Cardiac muscle cell (in vitro differentiated cells and primary cell): ENCODE data around the gene OR11H7. TPM values are rescaled to one million over a fixed set of nuclear protein-coding genes. Genes with fewer than 3 reads are reported as not detected.
"Not testable (repeated sequence)": the region's sequence is repeated elsewhere in the genome, so short reads cannot be mapped to it uniquely, and the experiment has no call there.

Source experiments
- DNase-seq, 2 donors: peaks; one replicate each; pipeline versions ENCODE4 v3.0.0 to v3.0.0-alpha.2; 2010 to 2017; ENCODE audit warnings: low read depth in 1 of 2, low spot score in 1 of 2
- H3K27ac ChIP-seq: fragments of 200-600 bp; sonication (generic); 2 replicates; pipeline ENCODE4 v1.5.1; 2016
- H3K27me3 ChIP-seq: fragments of 200-600 bp; sonication (generic); 2 replicates; pipeline ENCODE4 v1.6.0; 2016; ENCODE audit warnings: control low read depth
- H3K36me3 ChIP-seq: fragments of 200-600 bp; sonication (generic); 2 replicates; pipeline ENCODE4 v1.5.1; 2016; ENCODE audit warnings: control low read depth
- H3K4me1 ChIP-seq: fragments of 200-600 bp; sonication (generic); 2 replicates; pipeline ENCODE4 v1.8.1; 2017; ENCODE audit warnings: low read depth, mild to moderate bottlenecking, mixed run types
- H3K4me3 ChIP-seq: fragments of 200-600 bp; sonication (generic); 2 replicates; pipeline ENCODE4 v1.5.1; 2016; ENCODE audit warnings: mild to moderate bottlenecking
- H3K9me3 ChIP-seq: fragments of 200-600 bp; sonication (generic); 2 replicates; pipeline ENCODE4 v1.5.1; 2017; ENCODE audit warnings: low read depth, mild to moderate bottlenecking, control low read depth
- polyA plus RNA-seq: library from polyadenylated mRNA; unstranded; fragments of >200 nt; fragmentation: Nextera tagmentation; extraction: Ambion mirVana; gene quantifications from 2 replicates; pipeline ENCODE4 v1.2.1, GENCODE V29; 2016
- total RNA-seq: library from RNA; depleted of rRNA; stranded (reverse); fragments of >200 nt; gene quantifications from 2 replicates; pipeline ENCODE4 v1.2.3, GENCODE V29; 2016
- TF ChIP-seq, protein P1 (sequence below): IDR thresholded peaks from 2 replicates; pipeline ENCODE4 v1.5.1; 2012; ENCODE audit warnings: low read depth, mild to moderate bottlenecking, low read length

The OR11H7 gene
- total and polyA plus RNA-seq, 2 experiments from 2014 or later: not detected

DNA sequence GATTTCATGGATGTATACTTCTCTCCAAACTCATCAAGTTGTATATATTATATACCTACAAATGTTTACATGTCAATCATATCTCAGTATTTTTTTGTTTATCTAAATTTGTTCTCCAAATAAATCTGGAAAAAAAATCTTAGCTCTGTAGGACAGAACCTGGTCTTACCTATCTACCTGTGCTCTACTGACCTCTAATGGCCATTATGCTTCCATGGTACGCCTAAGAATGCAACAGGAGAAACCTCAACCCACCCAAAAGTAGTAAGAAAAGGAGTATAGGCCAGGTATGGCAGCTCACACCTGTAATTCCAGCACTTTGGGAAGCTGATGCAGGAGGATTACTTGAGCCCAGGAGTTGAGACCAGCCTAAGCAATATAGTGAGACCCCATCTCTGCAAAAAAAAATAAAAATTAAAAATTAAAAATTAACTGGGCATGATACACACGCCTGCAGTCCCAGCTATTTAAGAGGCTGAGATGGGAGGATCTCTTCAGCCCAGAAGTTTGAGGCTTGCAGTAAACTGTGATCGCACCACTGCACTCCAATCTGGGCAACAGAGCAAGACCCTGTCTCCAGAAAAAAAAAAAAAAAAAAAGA is 19.0 kb downstream of the OR11H7 start:
- no peak for DNase-seq
- peaks cover 3% of the 10 kb centered on the region for H3K9me3 ChIP-seq

DNA sequence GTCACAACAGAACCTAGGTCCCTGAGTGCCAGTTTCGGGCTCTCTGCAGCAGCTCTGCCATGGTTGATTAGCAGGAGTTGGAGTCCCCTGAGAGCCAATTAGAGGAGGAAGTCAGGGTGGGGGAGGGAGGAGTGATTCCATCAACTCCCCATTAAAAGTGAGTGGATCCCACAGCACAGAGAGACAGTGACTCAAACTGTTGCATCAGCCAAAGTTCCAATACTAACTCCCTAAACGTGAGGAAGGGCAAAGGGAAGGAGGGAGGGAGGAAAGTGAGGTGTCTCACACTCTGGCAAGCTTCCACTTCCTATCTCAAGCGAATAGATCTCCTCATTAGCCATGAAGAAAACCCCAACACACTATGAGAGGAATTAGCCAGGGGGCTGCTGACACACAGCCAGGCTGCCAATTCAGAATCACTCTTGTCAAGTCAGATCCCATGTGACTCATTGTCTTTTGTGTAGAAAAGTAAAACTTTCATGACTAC is 33.9 kb downstream of the OR11H7 start:
- TF ChIP-seq, protein P1, sequence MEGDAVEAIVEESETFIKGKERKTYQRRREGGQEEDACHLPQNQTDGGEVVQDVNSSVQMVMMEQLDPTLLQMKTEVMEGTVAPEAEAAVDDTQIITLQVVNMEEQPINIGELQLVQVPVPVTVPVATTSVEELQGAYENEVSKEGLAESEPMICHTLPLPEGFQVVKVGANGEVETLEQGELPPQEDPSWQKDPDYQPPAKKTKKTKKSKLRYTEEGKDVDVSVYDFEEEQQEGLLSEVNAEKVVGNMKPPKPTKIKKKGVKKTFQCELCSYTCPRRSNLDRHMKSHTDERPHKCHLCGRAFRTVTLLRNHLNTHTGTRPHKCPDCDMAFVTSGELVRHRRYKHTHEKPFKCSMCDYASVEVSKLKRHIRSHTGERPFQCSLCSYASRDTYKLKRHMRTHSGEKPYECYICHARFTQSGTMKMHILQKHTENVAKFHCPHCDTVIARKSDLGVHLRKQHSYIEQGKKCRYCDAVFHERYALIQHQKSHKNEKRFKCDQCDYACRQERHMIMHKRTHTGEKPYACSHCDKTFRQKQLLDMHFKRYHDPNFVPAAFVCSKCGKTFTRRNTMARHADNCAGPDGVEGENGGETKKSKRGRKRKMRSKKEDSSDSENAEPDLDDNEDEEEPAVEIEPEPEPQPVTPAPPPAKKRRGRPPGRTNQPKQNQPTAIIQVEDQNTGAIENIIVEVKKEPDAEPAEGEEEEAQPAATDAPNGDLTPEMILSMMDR: no peak
- H3K4me1 ChIP-seq: no peaks in the 10 kb centered on the region
- H3K36me3 ChIP-seq: no peaks in the 10 kb centered on the region
- H3K27me3 ChIP-seq: no peaks in the 10 kb centered on the region
- no peaks in the 10 kb centered on the region for H3K9me3 ChIP-seq
- H3K27ac ChIP-seq: no peak overlapping the region
- H3K4me3 ChIP-seq: no peak overlapping the region
- DNase-seq: peak in 1 of 2 donors; percentile 57

More for the DNA sequence above, 19.0 kb downstream of the OR11H7 start:
- no peak overlapping the region for H3K27ac ChIP-seq
- no peak overlapping the region for H3K4me3 ChIP-seq
- no peaks in the 10 kb centered on the region for H3K36me3 ChIP-seq
- no peaks in the 10 kb centered on the region for H3K4me1 ChIP-seq
- H3K27me3 ChIP-seq: no peaks in the 10 kb centered on the region
- TF ChIP-seq, protein P1: no peak

DNA sequence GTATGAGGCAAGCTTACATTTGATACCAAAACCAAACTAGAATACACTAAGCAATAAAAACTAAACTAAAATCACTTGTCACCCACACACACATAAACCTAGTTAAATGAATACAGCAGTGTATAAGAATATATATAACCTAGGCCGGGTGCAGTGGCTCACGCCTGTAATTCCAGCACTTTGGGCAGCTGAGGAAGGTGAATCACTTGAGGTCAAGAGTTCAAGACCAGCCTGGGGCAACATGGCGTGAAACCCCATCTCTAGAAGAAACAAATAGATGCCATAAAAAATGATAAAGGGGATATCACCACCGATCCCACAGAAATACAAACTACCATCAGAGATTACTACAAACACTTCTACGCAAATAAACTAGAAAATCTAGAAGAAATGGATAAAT is 35.6 kb downstream of the OR11H7 start:
- not testable (repeated sequence) for H3K36me3 ChIP-seq, H3K4me1 ChIP-seq, DNase-seq, H3K4me3 ChIP-seq, H3K27me3 ChIP-seq, H3K27ac ChIP-seq, H3K9me3 ChIP-seq

- no peaks in the 10 kb centered on the region for H3K36me3 ChIP-seq
- H3K4me3 ChIP-seq: no peak overlapping the region
- no peaks in the 10 kb centered on the region for H3K27me3 ChIP-seq
- TF ChIP-seq, protein P1: no peak
- no peaks in the 10 kb centered on the region for H3K4me1 ChIP-seq
- no peak for DNase-seq
- H3K9me3 ChIP-seq: no peaks in the 10 kb centered on the region
- H3K27ac ChIP-seq: no peak overlapping the region
These were observed 45.3 kb downstream of the OR11H7 start for GRCh38 chr14:20274062-20274461.

DNA sequence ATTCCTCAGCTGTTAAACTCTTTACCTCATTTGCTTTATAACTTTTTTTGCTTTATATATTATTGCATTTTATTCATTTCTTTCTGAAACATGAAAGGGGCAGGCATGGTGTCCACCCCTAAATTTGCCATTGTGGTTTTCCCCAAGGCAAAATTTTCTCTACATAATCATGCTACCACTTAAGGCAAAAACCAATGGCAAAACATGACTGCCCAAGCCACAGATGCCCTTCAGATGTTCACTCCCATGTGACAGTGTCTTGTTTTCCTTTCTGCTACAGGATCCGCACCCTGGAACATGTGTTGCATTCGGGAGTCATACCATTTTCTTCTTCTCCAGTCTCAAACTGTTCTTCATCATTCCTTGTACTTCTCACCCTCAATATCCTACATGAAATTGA is 48.6 kb downstream of the OR11H7 start:
- Histone ChIP-seq H3K27ac (no peak overlapping the region), H3K4me3 (no peak overlapping the region), H3K4me1 (no peaks in the 10 kb centered on the region), H3K27me3 (no peaks in the 10 kb centered on the region), H3K9me3 (no peaks in the 10 kb centered on the region), H3K36me3 (no peaks in the 10 kb centered on the region)
- no peak for DNase-seq
- TF ChIP-seq, protein P1: no peak

DNA sequence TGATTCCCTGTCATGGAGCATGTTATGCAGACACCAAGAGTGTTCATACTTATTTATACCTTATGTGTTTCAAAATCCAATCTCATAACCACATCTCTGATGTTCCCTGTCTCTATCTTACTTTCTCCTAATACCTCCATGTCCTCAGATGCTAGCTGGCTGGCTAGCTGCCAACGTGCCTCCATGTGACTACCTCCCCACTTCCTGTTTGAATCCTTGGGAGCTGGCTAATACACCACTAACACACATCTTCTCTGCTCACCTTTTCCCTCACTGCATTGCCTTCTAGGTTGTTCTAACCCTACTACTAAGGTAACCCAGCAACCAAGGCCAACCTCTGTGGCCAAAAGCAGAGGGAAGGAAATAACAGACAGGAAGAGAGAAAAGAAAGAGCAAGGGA is 49.6 kb downstream of the OR11H7 start:
- TF ChIP-seq, protein P1: no peak
- Histone ChIP-seq H3K9me3 (no peaks in the 10 kb centered on the region), H3K27ac (no peak overlapping the region), H3K4me1 (no peaks in the 10 kb centered on the region), H3K27me3 (no peaks in the 10 kb centered on the region), H3K36me3 (no peaks in the 10 kb centered on the region), H3K4me3 (no peak overlapping the region)
- peak in 1 of 2 donors; percentile 46 for DNase-seq

DNA sequence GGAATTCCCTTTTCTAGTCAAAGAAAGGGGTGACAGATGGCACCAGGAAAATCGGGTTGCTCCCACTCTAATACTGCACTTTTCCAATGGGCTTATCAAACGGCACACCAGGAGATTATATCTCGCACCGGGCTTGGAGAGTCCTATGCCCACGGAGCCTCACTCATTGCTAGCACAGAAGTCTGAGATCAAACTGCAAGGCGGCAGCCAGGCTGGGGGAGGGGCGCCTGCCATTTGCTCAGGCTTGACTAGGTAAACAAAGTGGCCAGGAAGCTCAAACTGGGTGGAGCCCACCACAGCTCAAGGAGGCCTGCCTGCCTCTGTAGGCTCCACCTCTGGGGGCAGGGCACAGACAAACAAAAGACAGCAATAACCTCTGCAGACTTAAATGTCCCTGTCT is 51.5 kb downstream of the OR11H7 start:
- not testable (repeated sequence) for H3K4me1 ChIP-seq, H3K4me3 ChIP-seq, H3K9me3 ChIP-seq, H3K36me3 ChIP-seq, DNase-seq, H3K27ac ChIP-seq, H3K27me3 ChIP-seq
